Measurements from ENCODE around the gene DLEU7.

DLEU7 gene

DNA sequence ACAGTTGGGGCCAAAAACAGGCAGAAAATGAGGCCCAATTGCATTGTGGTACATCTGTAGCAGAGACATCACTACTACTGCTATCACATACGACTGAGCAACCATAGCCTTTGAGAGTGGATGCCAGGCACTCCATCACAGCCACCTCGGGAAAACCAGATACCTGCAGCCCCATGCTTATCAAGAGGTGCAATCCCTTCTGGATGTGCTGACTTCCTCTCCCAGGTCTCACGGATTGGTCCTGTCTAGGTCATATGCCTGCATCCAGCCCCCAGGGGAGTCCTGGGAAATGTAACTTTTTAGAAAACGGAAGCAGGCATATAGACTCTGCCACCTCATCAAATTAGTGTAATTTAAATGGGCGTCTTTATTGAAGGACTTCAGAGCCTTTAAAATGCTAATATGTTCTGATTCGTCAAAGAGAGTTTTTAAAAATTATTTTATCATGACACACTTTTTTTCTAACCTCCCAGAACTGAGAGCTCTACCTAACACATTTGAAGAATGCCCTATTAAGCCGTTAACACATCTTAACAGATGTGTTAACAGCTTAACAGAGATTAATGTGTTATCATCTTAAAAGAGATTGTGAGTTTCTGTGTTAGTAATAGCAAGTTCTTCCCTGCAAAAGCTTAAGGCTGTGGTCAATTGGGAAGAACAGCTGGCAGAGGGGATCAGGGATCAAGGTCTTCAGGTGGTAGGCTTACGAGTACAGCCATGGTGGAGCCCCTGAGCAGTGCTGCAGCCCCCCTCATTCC, 63.9 kb downstream of the DLEU7 start:
- TF ChIP-seq, protein P1, sequence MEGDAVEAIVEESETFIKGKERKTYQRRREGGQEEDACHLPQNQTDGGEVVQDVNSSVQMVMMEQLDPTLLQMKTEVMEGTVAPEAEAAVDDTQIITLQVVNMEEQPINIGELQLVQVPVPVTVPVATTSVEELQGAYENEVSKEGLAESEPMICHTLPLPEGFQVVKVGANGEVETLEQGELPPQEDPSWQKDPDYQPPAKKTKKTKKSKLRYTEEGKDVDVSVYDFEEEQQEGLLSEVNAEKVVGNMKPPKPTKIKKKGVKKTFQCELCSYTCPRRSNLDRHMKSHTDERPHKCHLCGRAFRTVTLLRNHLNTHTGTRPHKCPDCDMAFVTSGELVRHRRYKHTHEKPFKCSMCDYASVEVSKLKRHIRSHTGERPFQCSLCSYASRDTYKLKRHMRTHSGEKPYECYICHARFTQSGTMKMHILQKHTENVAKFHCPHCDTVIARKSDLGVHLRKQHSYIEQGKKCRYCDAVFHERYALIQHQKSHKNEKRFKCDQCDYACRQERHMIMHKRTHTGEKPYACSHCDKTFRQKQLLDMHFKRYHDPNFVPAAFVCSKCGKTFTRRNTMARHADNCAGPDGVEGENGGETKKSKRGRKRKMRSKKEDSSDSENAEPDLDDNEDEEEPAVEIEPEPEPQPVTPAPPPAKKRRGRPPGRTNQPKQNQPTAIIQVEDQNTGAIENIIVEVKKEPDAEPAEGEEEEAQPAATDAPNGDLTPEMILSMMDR (IDR thresholded peaks at IDR 0.05; ENCODE audit: control insufficient read depth, insufficient read depth, low read depth, low read length, missing control alignments) = no peak
- no peak overlapping the region for H3K4me3 ChIP-seq (ENCODE audit: control insufficient read depth, low read depth, low read length)
- DNase-seq (ENCODE audit: low read depth) = no peak
